SU-DHL-6 (cell line): ENCODE measurements around the gene FER1L5.

Source experiments
- H2AFZ ChIP-seq: fragments of 200-600 bp; sonication (generic); 2 replicates; pipeline ENCODE4 v1.6.1; 2014; ENCODE audit warnings: low read depth, mild to moderate bottlenecking, moderate library complexity, mixed read lengths, antibody characterized with exemption, low read length; ENCODE audit not compliant: severe bottlenecking
- H3F3A ChIP-seq: fragments of 200-600 bp; shearing (Covaris generic); 2 replicates; pipeline ENCODE4 v1.6.0; 2016; ENCODE audit warnings: antibody characterized with exemption, mild to moderate bottlenecking; ENCODE audit not compliant: insufficient read depth
- H3K27ac ChIP-seq: fragments of 200-600 bp; sonication (generic); 2 replicates; pipeline ENCODE4 v1.5.1; 2016; ENCODE audit warnings: low read depth, mild to moderate bottlenecking, low read length, moderate library complexity, mixed read lengths
- H3K27me3 ChIP-seq: fragments of 200-600 bp; sonication (generic), shearing (Covaris generic); 2 replicates; pipeline ENCODE4 v1.6.0; 2014; ENCODE audit warnings: mild to moderate bottlenecking, low read length
- H3K36me3 ChIP-seq: fragments of 200-600 bp; sonication (generic); 2 replicates; pipeline ENCODE4 v1.6.1; 2014; ENCODE audit warnings: mild to moderate bottlenecking, low read length, mixed read lengths
- H3K4me2 ChIP-seq: fragments of 300-600, 200-600 bp; shearing (Covaris generic), sonication (generic); 2 replicates; pipeline ENCODE4 v1.6.0; 2014; ENCODE audit warnings: low read length, low read depth, mild to moderate bottlenecking; ENCODE audit not compliant: poor library complexity, severe bottlenecking
- H3K4me3 ChIP-seq: fragments of 200-600 bp; sonication (generic); 2 replicates; pipeline ENCODE4 v1.5.1; 2014; ENCODE audit warnings: antibody characterized with exemption, low read length, mild to moderate bottlenecking, mixed read lengths; ENCODE audit not compliant: insufficient read depth, poor library complexity, severe bottlenecking
- H3K79me2 ChIP-seq: fragments of 200-600 bp; sonication (generic); 2 replicates; pipeline ENCODE4 v1.6.1; 2014; ENCODE audit warnings: mild to moderate bottlenecking, low read length, moderate library complexity; ENCODE audit not compliant: insufficient read depth
- H3K9ac ChIP-seq: fragments of 200-600 bp; sonication (generic); 2 replicates; pipeline ENCODE4 v1.7.0; 2014; ENCODE audit warnings: mild to moderate bottlenecking, low read length
- H3K9me2 ChIP-seq: fragments of 200-600 bp; sonication (generic); replicated peaks from 2 replicates; pipeline ENCODE4 v1.6.1; 2014; ENCODE audit warnings: low read length; ENCODE audit not compliant: insufficient read depth
- H3K9me3 ChIP-seq: fragments of 200-600 bp; sonication (generic); 2 replicates; pipeline ENCODE4 v1.6.1; 2014; ENCODE audit warnings: low read length, mixed read lengths; ENCODE audit not compliant: insufficient read depth
- H4K20me1 ChIP-seq: fragments of 200-600 bp; sonication (generic); 2 replicates; pipeline ENCODE4 v1.6.1; 2014; ENCODE audit warnings: low read depth, mild to moderate bottlenecking, antibody characterized with exemption, low read length, moderate library complexity, mixed read lengths
- CTCF ChIP-seq: fragments of 200-600 bp; sonication (generic); IDR thresholded peaks from one replicate; pipeline ENCODE4 v1.5.1; 2017; ENCODE audit warnings: antibody characterized with exemption, mild to moderate bottlenecking, low read length, moderate library complexity; ENCODE audit not compliant: insufficient read depth, poor library complexity, severe bottlenecking
- EZH2phosphoT487 ChIP-seq: fragments of 200-600 bp; sonication (generic), shearing (Covaris generic); conservative IDR thresholded peaks from 2 replicates; pipeline ENCODE4 v1.6.1; 2018; ENCODE audit warnings: mild to moderate bottlenecking, antibody characterized with exemption, low read length, moderate library complexity, mixed read lengths

The FER1L5 gene

GRCh38 chr2:96602330-96602823 is 40.2 kb upstream of the FER1L5 start:
- no peaks in the 10 kb centered on the region for H3F3A ChIP-seq
- H3K4me3 ChIP-seq = no peak overlapping the region
- no peak overlapping the region for H2AFZ ChIP-seq
- H4K20me1 ChIP-seq = no peaks in the 10 kb centered on the region
- no peaks in the 10 kb centered on the region for H3K27me3 ChIP-seq
- TF ChIP-seq EZH2phosphoT487 = no peak
- no peak for TF ChIP-seq CTCF
- H3K4me2 ChIP-seq = no peak overlapping the region
- no peaks in the 10 kb centered on the region for H3K9me3 ChIP-seq
- H3K9ac ChIP-seq = no peak overlapping the region
- peaks cover 15% of the 10 kb centered on the region for H3K36me3 ChIP-seq
- H3K9me2 ChIP-seq = no peaks in the 10 kb centered on the region
- no peak overlapping the region for H3K27ac ChIP-seq
- H3K79me2 ChIP-seq = no peaks in the 10 kb centered on the region

- H3K27me3 ChIP-seq = no peaks in the 10 kb centered on the region
- H3K4me3 ChIP-seq = no peak overlapping the region
- no peaks in the 10 kb centered on the region for H3K79me2 ChIP-seq
- TF ChIP-seq CTCF = no peak
- TF ChIP-seq EZH2phosphoT487 = no peak
- no peak overlapping the region for H3K4me2 ChIP-seq
- H2AFZ ChIP-seq = no peak overlapping the region
- no peaks in the 10 kb centered on the region for H3K9me2 ChIP-seq
- no peak overlapping the region for H3K9ac ChIP-seq
- H3K27ac ChIP-seq = no peak overlapping the region
- H4K20me1 ChIP-seq = no peaks in the 10 kb centered on the region
- no peaks in the 10 kb centered on the region for H3K9me3 ChIP-seq
- no peaks in the 10 kb centered on the region for H3F3A ChIP-seq
- peaks cover 14% of the 10 kb centered on the region for H3K36me3 ChIP-seq
Measured at GRCh38 chr2:96604104-96604503, 38.5 kb upstream of the FER1L5 start.

- Histone ChIP-seq H3F3A (no peaks in the 10 kb centered on the region), H3K36me3 (peaks cover 8% of the 10 kb centered on the region; the same call in 1 of the 2 replicates), H3K9me3 (no peaks in the 10 kb centered on the region), H3K27ac (no peak overlapping the region), H3K79me2 (no peaks in the 10 kb centered on the region), H3K4me2 (no peak overlapping the region), H2AFZ (no peak overlapping the region), H3K4me3 (no peak overlapping the region), H3K9me2 (no peaks in the 10 kb centered on the region), H4K20me1 (no peaks in the 10 kb centered on the region), H3K9ac (no peak overlapping the region), H3K27me3 (no peaks in the 10 kb centered on the region)
- no peak for TF ChIP-seq CTCF
- TF ChIP-seq EZH2phosphoT487 = no peak
Measured at GRCh38 chr2:96608469-96609455, 33.8 kb upstream of the FER1L5 start.
